HL-60 (cell line): ENCODE results near the gene SCYGR7.

Experiments used
- SPI1 ChIP-seq: IDR thresholded peaks from 2 replicates; pipeline ENCODE4 v1.6.1; 2012; ENCODE audit warnings: low read depth, mild to moderate bottlenecking, borderline replicate concordance
- TF ChIP-seq, protein P1 (sequence below): IDR thresholded peaks from one replicate; pipeline ENCODE4 v1.5.1; 2011; ENCODE audit warnings: low read length, control low read depth, inconsistent platforms; ENCODE audit not compliant: insufficient read depth

DNA sequence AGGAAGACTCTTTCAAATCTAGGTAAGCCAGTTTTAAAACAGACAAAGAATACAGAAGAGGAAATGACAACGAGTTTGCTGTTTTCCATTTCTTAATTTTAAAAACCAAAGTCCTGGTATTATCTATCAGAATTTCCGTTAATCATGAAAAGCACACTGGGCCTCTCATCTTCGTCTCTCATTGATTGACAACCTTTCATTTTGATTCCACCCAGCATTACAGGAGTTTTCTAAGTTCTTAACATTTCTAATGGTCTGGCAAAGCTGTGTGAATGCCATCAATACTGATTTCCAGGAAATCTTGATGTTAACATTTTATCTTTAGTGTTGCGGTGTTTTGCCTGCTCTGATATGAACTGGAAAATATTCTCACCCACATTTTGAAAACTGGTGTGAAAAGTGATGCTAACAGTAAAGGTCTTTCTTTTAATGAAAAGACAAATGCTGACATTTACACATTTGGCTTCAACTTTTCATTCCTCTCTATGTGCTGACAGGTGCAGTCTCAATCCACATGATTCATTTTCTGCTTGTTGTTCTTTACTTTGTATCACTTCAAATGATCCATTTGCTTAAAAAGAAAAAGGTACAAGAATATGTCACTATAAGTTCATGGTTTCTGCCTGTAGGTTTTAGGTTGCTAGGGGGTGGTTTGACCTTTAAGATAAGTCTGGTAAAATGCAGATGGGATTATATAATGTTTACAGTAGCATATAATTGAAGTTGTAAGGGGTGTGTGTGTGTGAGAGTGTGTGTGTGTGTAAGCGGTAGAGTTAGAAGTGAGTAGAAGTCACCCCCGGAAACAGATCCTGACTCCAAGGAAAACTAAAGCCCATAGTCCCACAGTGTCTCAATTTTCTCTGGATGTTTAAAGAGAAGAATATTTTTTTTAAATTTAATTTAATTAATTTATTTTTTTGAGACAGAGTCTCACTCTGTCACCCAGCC lies 47.0 kb downstream of the SCYGR7 start:
- TF ChIP-seq, protein P1, sequence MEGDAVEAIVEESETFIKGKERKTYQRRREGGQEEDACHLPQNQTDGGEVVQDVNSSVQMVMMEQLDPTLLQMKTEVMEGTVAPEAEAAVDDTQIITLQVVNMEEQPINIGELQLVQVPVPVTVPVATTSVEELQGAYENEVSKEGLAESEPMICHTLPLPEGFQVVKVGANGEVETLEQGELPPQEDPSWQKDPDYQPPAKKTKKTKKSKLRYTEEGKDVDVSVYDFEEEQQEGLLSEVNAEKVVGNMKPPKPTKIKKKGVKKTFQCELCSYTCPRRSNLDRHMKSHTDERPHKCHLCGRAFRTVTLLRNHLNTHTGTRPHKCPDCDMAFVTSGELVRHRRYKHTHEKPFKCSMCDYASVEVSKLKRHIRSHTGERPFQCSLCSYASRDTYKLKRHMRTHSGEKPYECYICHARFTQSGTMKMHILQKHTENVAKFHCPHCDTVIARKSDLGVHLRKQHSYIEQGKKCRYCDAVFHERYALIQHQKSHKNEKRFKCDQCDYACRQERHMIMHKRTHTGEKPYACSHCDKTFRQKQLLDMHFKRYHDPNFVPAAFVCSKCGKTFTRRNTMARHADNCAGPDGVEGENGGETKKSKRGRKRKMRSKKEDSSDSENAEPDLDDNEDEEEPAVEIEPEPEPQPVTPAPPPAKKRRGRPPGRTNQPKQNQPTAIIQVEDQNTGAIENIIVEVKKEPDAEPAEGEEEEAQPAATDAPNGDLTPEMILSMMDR: no peak
- no peak for TF ChIP-seq SPI1
